Liver (tissue), 5 donors: ENCODE data around the gene MTPN. TPM values are rescaled to one million over a fixed set of nuclear protein-coding genes. Genes with fewer than 3 reads are reported as not detected.

Experiments used
- polyA plus RNA-seq, 2 donors: library from polyadenylated mRNA; stranded (reverse) in 1 of 2; unstranded in 1 of 2; fragments of 200-250 nt in 1 of 2; fragments of >200 nt in 1 of 2; fragmentation: Nextera tagmentation in 1 of 2; extraction: Ambion mirVana in 1 of 2; gene quantifications; one replicate each; pipeline versions ENCODE4 v1.2.1 to v1.2.3, GENCODE V29; 2013 to 2015
- small RNA-seq: library from RNA; depleted of rRNA; stranded (forward); fragments of <200 nt; gene quantifications from one replicate; pipeline ENCODE3, GENCODE V24; 2014
- total RNA-seq, 2 donors: library from RNA; depleted of rRNA; stranded (reverse); fragments of >200 nt; gene quantifications; one replicate each; pipeline ENCODE4 v1.2.3, GENCODE V29; 2014
- donor health status: healthy.
- donor health status: healthy.
- donor health status: healthy.

The MTPN gene
- total and polyA plus RNA-seq, 4 donors, result 24.8 to 88.3 (median 32.8) TPM

Small RNA genes lying within 50 kb of the gene (small RNA-seq; reads per million reads assigned to genes)
- not detected for gene RNU6-223P

Other genes with a start within 250 kb of the MTPN start
- under 1 TPM; 0.14 to 0.17 TPM for gene SLC13A4, start 249.2 kb downstream of the MTPN start, total RNA-seq
- under 1 TPM; 0.01 to 0.06 TPM for gene SLC13A4, start 249.2 kb downstream of the MTPN start, polyA plus RNA-seq
- 10 to 100 TPM in 1 of 2 donors, under 1 TPM in 1; 0.19 to 10.5 TPM for gene FAM180A, start 228.5 kb downstream of the MTPN start, total RNA-seq
- 1 to 10 TPM; 4.1 to 7.0 TPM for gene FAM180A, start 228.5 kb downstream of the MTPN start, polyA plus RNA-seq